GM21619 (cell line): ENCODE data around the gene CDRT4.

Source experiments
- ATAC-seq: cut with Tn5 transposase; IDR thresholded peaks from one replicate; pipeline ENCODE4 v1.9.1; 2021; ENCODE audit not compliant: unreplicated experiment

The CDRT4 gene

DNA sequence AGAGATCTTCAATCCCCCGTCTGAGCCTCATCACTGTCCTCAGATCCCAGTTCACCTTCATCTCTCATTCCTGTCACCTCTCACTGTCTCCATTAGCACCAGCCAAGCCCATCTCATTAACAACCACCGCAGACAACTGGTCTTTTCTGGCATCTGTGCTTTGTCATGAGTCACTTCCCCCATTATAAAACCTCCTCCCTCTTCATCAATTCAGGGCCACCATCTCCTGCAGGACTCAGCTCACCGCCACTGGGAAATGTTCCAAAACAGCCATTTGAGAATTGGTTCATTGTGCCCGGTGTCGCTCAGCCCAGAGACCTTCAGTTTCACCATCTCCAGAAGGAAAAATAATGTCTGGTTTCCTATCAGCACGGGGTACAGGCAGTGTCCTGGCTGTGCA, 69.1 kb downstream of the CDRT4 start:
- ATAC-seq, result no peak

DNA sequence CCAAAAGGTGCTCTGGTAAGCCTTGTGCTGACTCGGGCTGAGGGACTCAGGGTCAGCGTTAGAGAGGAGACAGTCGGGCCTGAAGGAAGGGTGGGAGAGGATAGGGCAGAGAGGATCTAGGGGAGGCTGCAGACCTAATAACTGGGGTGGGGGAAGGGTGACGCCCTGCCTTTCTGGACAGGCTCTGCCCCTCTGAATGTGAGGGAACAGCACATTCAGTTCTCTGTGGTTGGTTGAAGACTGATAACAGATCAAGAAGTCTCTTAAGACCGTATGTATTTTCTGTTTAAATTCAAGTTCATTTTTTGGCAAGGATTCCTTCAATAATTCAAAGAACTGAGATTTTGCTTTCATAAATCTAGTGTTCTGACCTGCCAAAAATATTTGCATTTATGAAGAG, 69.8 kb downstream of the CDRT4 start:
- no peak for ATAC-seq

DNA sequence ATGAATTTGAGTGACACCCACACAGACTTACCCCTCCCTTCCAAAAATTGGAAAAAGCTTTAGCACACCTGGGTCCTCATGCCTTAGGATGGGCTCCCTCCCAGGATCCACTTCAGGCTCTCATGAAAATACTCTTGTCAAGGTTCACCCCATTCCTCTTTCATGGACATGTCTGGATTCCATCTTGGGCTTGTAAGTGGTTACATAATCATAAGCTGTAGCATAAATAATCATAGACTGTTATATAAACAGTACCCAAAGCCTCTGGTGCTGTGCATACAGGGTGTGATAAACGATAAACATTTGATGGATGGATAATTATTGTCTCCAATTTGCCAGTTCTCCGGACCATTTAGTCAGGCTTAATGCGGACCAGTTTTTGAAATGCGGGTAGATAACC, 72.3 kb downstream of the CDRT4 start:
- ATAC-seq, result no peak

DNA sequence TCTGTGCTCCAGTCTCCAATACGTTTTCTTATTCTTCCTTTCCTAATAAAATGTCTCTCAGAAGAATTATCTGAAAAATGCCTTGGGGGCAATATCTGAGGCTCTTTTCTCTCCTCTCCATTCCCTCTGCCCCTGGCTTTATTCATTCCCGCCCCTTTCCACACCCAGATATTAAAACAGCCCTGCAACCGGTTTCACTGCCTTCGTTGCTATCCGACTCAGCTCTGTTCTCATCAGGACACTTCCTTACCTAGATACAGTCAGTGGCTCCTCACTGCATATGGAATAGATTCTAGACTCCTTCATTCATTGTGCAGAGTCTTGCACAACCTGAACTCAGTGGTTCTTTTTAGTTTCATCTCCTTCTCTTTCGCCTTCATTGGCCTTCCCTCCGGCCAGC, 74.0 kb downstream of the CDRT4 start:
- no peak for ATAC-seq

DNA sequence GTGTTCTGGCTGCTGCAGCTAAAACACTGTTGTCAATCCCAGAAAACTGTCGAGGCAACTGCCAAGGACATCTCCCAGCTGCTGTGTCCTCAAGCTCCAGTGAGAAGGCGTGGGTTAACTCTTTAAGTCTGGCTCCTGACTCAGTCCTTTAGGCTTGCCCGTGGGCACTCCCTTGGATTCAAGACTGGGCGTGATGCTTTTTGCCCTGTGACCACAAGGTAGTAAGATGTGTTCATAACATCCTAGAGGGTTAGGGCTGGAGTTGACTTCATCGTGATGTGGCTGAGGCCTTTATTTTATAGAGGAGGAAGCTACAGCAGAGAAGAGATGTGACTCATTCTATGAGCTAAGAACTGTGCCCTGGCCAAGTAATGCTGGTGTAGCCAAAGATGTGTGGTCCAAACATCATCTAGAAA, 75.1 kb downstream of the CDRT4 start:
- no peak for ATAC-seq

DNA sequence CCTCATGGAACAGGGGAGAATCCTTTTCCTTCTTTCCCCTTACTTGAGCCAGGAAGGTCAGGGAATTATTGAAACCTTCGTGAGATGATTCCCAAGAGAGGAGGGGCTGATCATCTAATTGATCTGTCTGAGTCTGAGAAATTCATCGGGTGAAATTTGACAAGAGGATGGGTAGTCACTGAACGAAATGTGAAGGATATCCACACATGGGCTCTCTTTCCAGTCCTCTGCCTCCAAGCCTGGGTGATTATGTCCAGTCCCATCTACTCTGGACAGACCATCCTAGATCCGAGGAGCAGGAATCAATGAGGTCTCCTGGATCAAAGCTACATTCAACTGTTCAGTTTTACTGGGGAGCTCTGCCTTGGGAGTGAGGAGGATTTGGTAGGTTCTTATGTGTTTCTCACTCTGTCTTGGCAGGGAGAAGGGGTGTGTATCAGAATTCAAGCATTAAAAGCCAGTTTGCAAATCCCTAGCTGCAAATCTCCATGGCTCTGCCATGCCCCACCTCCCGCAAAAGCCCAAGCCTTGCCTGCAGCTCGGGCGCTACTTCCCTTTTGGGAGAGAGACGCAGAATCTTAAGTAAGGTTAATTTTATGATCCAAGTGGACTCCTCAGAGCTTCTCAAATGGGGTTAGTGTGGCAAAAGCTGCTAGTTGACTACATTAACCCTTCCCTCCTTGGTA, 78.9 kb downstream of the CDRT4 start:
- ATAC-seq, result no peak

DNA sequence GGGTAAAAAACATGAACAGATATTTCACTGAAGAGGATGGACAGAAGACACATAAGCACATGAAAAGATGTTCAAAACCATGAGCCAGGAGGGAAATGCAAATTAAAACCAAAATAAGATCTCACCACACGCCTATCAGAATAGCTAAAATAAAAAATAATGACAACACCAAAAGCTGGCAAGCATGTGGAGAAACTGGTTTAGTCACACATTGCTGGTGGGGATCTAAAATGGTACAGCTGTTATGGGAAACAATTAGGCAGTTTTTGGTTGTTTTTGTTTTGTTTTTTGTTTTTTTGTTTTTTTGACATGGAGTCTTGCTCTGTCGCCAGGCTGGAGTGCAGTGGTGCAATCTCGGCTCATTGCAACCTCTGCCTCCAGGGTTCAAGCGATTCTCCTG, 81.3 kb downstream of the CDRT4 start:
- ATAC-seq, result no peak
